Liver (tissue), 9 donors: ENCODE results near the gene INSR. TPM values are rescaled to one million over a fixed set of nuclear protein-coding genes. Genes with fewer than 3 reads are reported as not detected.

Experiments
- DNase-seq: peaks from one replicate; pipeline ENCODE4 v3.0.0-alpha.2; 2017; ENCODE audit warnings: low spot score
- H3K27ac ChIP-seq, 2 donors: one replicate each; pipeline ENCODE4 v1.7.0; 2013; ENCODE audit warnings: inconsistent platforms in 2 of 2, low read length in 2 of 2, control low read depth in 1 of 2, low read depth in 1 of 2, mild to moderate bottlenecking in 1 of 2
- H3K27me3 ChIP-seq, 4 donors: one replicate each; pipeline versions ENCODE4 v1.6.1 to v1.7.0; 2013; ENCODE audit warnings: low read length in 3 of 4, inconsistent platforms in 1 of 4, mild to moderate bottlenecking in 1 of 4, moderate library complexity in 1 of 4; ENCODE audit not compliant: control insufficient read depth in 4 of 4, insufficient read depth in 4 of 4
- H3K36me3 ChIP-seq, 4 donors: one replicate each; pipeline versions ENCODE4 v1.6.1 to v1.7.0; 2013; ENCODE audit warnings: low read length in 3 of 4, mild to moderate bottlenecking in 3 of 4, low read depth in 1 of 4, moderate library complexity in 1 of 4; ENCODE audit not compliant: control insufficient read depth in 4 of 4, insufficient read depth in 3 of 4
- H3K4me1 ChIP-seq, 4 donors: one replicate each; pipeline versions ENCODE4 v1.6.1 to v1.7.0; 2013; ENCODE audit warnings: low read length in 3 of 4, mild to moderate bottlenecking in 3 of 4, moderate library complexity in 1 of 4; ENCODE audit not compliant: control insufficient read depth in 4 of 4, insufficient read depth in 4 of 4
- H3K4me3 ChIP-seq, 3 donors: one replicate each; pipeline versions ENCODE4 v1.6.1 to v1.7.0; 2013; ENCODE audit warnings: low read length in 3 of 3, control low read depth in 1 of 3, low read depth in 1 of 3, mild to moderate bottlenecking in 1 of 3
- H3K9ac ChIP-seq, 2 donors: one replicate each; pipeline ENCODE4 v1.7.0; 2013; ENCODE audit warnings: low read length in 2 of 2, mild to moderate bottlenecking in 2 of 2, moderate library complexity in 2 of 2, control low read depth in 1 of 2, low read depth in 1 of 2
- H3K9me3 ChIP-seq, 4 donors: one replicate each; pipeline versions ENCODE4 v1.6.1 to v1.7.0; 2013; ENCODE audit warnings: low read length in 3 of 4; ENCODE audit not compliant: control insufficient read depth in 4 of 4
- EGR1 ChIP-seq, 2 donors: IDR thresholded peaks; 2 replicates each; pipeline ENCODE4 v1.6.1; 2016 to 2018; ENCODE audit warnings: antibody characterized with exemption in 2 of 2, low read depth in 2 of 2
- FOXA1 ChIP-seq: IDR thresholded peaks from 2 replicates; pipeline ENCODE4 v1.6.1; 2016; ENCODE audit warnings: antibody characterized with exemption
- FOXA2 ChIP-seq: IDR thresholded peaks from 2 replicates; pipeline ENCODE4 v1.6.1; 2016; ENCODE audit warnings: antibody characterized with exemption
- GABPA ChIP-seq, 2 donors: IDR thresholded peaks in 1 of 2; conservative IDR thresholded peaks in 1 of 2; 2 replicates each; pipeline ENCODE4 v1.6.1; 2016; ENCODE audit warnings: antibody characterized with exemption in 2 of 2, mild to moderate bottlenecking in 1 of 2, moderate library complexity in 1 of 2
- HNF4A ChIP-seq, 2 donors: conservative IDR thresholded peaks; 2 replicates each; pipeline ENCODE4 v1.6.1; 2016; ENCODE audit warnings: antibody characterized with exemption in 2 of 2, mild to moderate bottlenecking in 2 of 2
- HNF4G ChIP-seq: IDR thresholded peaks from 2 replicates; pipeline ENCODE4 v1.6.1; 2016; ENCODE audit warnings: antibody characterized with exemption
- JUND ChIP-seq, 2 donors: IDR thresholded peaks; 2 replicates each; pipeline ENCODE4 v1.6.1; 2016; ENCODE audit warnings: antibody characterized with exemption in 2 of 2
- NR2F2 ChIP-seq: IDR thresholded peaks from 2 replicates; pipeline ENCODE4 v1.6.1; 2016; ENCODE audit warnings: antibody characterized with exemption
- RAD21 ChIP-seq, 2 donors: IDR thresholded peaks; 2 replicates each; pipeline ENCODE4 v1.6.1; 2016; ENCODE audit warnings: antibody characterized with exemption in 2 of 2, mild to moderate bottlenecking in 2 of 2
- RXRA ChIP-seq, 2 donors: IDR thresholded peaks; 2 replicates each; pipeline ENCODE4 v1.6.1; 2017 to 2018; ENCODE audit warnings: antibody characterized with exemption in 2 of 2, mild to moderate bottlenecking in 1 of 2
- SP1 ChIP-seq: IDR thresholded peaks from 2 replicates; pipeline ENCODE4 v1.6.1; 2018; ENCODE audit warnings: antibody characterized with exemption, mild to moderate bottlenecking
- TAF1 ChIP-seq: conservative IDR thresholded peaks from 2 replicates; pipeline ENCODE4 v1.6.1; 2016; ENCODE audit warnings: antibody characterized with exemption, mild to moderate bottlenecking
- YY1 ChIP-seq: IDR thresholded peaks from 2 replicates; pipeline ENCODE4 v1.6.1; 2016; ENCODE audit warnings: antibody characterized with exemption, mild to moderate bottlenecking
- WGBS: extraction: QIAGEN DNeasy Blood & Tissue Kit; methylation state at CpG from one replicate; pipeline ENCODE4 v1.1.7; 2013; 5-methylcytosine and 5-hydroxymethylcytosine counted together
- polyA plus RNA-seq, 2 donors: library from polyadenylated mRNA; stranded (reverse) in 1 of 2; unstranded in 1 of 2; fragments of 200-250 nt in 1 of 2; fragments of >200 nt in 1 of 2; fragmentation: Nextera tagmentation in 1 of 2; extraction: Ambion mirVana in 1 of 2; gene quantifications; one replicate each; pipeline versions ENCODE4 v1.2.1 to v1.2.3, GENCODE V29; 2013 to 2015
- total RNA-seq, 2 donors: library from RNA; depleted of rRNA; stranded (reverse); fragments of >200 nt; gene quantifications; one replicate each; pipeline ENCODE4 v1.2.3, GENCODE V29; 2014
- TF ChIP-seq, protein P1 (sequence below): IDR thresholded peaks from 2 replicates; pipeline ENCODE4 v1.6.1; 2016; ENCODE audit warnings: antibody characterized with exemption
- TF ChIP-seq, protein P2 (sequence below): fragments of 150-350 bp; IDR thresholded peaks from 2 replicates; pipeline ENCODE4 v1.5.1; 2017; ENCODE audit warnings: improper control_type of control experiment, low read depth, low read length; ENCODE audit not compliant: missing input control
- TF ChIP-seq, protein P3 (sequence below): IDR thresholded peaks from 2 replicates; pipeline ENCODE4 v1.6.1; 2016; ENCODE audit warnings: antibody characterized with exemption
- TF ChIP-seq, protein P4 (sequence below): IDR thresholded peaks from 2 replicates; pipeline ENCODE4 v1.6.1; 2016; ENCODE audit warnings: antibody characterized with exemption
- TF ChIP-seq, protein P5 (sequence below): IDR thresholded peaks from 2 replicates; pipeline ENCODE4 v1.6.1; 2016; ENCODE audit warnings: antibody characterized with exemption, mild to moderate bottlenecking
- donor health status: healthy.
- donor health status: healthy.
- donor health status: healthy.
- donor health status: healthy.
- donor health status: healthy.

Gene INSR
- total and polyA plus RNA-seq, 4 donors, result 16.5 to 97.5 (median 50.8) TPM

DNA sequence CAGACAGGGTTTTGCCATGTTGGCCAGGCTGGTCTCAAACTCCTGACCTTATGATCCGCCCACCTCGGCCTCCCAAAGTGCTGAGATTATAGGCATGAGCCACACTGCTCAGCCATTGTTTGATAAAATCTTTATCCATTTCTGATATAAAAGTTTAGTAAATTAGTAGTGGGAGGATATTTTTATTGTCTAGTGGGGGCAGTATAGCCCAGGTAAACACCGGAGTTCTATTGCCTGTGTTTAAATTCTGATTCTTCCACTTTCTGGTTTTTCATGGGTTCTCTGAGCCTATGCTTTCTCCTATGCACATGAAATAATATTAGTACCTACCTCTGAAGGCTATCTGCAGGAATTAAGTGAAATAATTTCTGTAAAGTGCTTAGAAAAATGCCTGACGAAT, 34.4 kb upstream of the INSR start:
- TF ChIP-seq, protein P1, sequence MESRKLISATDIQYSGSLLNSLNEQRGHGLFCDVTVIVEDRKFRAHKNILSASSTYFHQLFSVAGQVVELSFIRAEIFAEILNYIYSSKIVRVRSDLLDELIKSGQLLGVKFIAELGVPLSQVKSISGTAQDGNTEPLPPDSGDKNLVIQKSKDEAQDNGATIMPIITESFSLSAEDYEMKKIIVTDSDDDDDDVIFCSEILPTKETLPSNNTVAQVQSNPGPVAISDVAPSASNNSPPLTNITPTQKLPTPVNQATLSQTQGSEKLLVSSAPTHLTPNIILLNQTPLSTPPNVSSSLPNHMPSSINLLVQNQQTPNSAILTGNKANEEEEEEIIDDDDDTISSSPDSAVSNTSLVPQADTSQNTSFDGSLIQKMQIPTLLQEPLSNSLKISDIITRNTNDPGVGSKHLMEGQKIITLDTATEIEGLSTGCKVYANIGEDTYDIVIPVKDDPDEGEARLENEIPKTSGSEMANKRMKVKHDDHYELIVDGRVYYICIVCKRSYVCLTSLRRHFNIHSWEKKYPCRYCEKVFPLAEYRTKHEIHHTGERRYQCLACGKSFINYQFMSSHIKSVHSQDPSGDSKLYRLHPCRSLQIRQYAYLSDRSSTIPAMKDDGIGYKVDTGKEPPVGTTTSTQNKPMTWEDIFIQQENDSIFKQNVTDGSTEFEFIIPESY, result no peak
- TF ChIP-seq FOXA1, result no peak
- Histone ChIP-seq H3K27me3 (no peaks in the 10 kb centered on the region), H3K9ac (no peak overlapping the region), H3K4me1 (no peaks in the 10 kb centered on the region), H3K4me3 (no peak overlapping the region), H3K9me3 (no peaks in the 10 kb centered on the region), H3K36me3 (no peaks in the 10 kb centered on the region), H3K27ac (no peak overlapping the region)
- WGBS, result 88% methylated on average over 4 of the region's 4 CpGs
- DNase-seq, result no peak

DNA sequence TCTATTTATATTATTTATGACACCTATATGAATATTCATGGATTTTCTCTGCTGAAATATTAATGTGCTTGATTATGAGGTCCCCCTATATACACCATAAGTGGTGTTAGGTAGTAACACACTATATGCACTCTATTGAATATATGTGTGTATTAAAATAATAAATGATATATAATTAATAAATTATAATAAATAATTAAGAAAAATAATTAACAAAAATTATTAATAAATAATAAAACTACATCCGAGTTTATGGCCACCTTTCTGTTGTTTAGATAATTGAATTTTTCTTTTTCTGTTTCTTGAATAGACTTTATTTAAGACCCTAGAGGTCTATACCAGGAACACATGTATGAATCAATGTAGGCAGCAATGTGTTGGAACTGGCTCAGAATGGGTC, 33.6 kb upstream of the INSR start:
- Histone ChIP-seq H3K4me3 (no peak overlapping the region), H3K36me3 (no peaks in the 10 kb centered on the region), H3K27me3 (no peaks in the 10 kb centered on the region), H3K4me1 (no peaks in the 10 kb centered on the region), H3K9ac (no peak overlapping the region), H3K9me3 (no peaks in the 10 kb centered on the region), H3K27ac (no peak overlapping the region)
- 74% methylated on average over 1 of the region's 1 CpG for WGBS
- TF ChIP-seq, protein P2, sequence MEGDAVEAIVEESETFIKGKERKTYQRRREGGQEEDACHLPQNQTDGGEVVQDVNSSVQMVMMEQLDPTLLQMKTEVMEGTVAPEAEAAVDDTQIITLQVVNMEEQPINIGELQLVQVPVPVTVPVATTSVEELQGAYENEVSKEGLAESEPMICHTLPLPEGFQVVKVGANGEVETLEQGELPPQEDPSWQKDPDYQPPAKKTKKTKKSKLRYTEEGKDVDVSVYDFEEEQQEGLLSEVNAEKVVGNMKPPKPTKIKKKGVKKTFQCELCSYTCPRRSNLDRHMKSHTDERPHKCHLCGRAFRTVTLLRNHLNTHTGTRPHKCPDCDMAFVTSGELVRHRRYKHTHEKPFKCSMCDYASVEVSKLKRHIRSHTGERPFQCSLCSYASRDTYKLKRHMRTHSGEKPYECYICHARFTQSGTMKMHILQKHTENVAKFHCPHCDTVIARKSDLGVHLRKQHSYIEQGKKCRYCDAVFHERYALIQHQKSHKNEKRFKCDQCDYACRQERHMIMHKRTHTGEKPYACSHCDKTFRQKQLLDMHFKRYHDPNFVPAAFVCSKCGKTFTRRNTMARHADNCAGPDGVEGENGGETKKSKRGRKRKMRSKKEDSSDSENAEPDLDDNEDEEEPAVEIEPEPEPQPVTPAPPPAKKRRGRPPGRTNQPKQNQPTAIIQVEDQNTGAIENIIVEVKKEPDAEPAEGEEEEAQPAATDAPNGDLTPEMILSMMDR, result no peak
- TF ChIP-seq HNF4G (no peak), TAF1 (no peak), SP1 (no peak), FOXA2 (no peak), JUND (IDR thresholded peaks at IDR 0.05) (no peak), EGR1 (IDR thresholded peaks at IDR 0.05; ENCODE audit: low read depth in 2 of 2) (no peak), NR2F2 (no peak), RXRA (IDR thresholded peaks at IDR 0.05) (no peak), GABPA (IDR thresholded peaks at IDR 0.05 in 1 of 2, conservative IDR thresholded peaks at IDR 0.05 in 1 of 2) (no peak), FOXA1 (no peak), HNF4A (conservative IDR thresholded peaks at IDR 0.05) (no peak), RAD21 (IDR thresholded peaks at IDR 0.05) (no peak), YY1 (no peak)
- TF ChIP-seq, protein P1, result no peak
- TF ChIP-seq, protein P3, sequence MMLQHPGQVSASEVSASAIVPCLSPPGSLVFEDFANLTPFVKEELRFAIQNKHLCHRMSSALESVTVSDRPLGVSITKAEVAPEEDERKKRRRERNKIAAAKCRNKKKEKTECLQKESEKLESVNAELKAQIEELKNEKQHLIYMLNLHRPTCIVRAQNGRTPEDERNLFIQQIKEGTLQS, result no peak
- TF ChIP-seq, protein P4, sequence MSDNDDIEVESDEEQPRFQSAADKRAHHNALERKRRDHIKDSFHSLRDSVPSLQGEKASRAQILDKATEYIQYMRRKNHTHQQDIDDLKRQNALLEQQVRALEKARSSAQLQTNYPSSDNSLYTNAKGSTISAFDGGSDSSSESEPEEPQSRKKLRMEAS, result no peak
- TF ChIP-seq, protein P5, sequence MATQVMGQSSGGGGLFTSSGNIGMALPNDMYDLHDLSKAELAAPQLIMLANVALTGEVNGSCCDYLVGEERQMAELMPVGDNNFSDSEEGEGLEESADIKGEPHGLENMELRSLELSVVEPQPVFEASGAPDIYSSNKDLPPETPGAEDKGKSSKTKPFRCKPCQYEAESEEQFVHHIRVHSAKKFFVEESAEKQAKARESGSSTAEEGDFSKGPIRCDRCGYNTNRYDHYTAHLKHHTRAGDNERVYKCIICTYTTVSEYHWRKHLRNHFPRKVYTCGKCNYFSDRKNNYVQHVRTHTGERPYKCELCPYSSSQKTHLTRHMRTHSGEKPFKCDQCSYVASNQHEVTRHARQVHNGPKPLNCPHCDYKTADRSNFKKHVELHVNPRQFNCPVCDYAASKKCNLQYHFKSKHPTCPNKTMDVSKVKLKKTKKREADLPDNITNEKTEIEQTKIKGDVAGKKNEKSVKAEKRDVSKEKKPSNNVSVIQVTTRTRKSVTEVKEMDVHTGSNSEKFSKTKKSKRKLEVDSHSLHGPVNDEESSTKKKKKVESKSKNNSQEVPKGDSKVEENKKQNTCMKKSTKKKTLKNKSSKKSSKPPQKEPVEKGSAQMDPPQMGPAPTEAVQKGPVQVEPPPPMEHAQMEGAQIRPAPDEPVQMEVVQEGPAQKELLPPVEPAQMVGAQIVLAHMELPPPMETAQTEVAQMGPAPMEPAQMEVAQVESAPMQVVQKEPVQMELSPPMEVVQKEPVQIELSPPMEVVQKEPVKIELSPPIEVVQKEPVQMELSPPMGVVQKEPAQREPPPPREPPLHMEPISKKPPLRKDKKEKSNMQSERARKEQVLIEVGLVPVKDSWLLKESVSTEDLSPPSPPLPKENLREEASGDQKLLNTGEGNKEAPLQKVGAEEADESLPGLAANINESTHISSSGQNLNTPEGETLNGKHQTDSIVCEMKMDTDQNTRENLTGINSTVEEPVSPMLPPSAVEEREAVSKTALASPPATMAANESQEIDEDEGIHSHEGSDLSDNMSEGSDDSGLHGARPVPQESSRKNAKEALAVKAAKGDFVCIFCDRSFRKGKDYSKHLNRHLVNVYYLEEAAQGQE, result no peak
- no peak for DNase-seq
